ENCODE data around the gene VEGFA. TPM values are rescaled to one million over a fixed set of nuclear protein-coding genes. Genes with fewer than 3 reads are reported as not detected.

The VEGFA gene
- total RNA-seq, 1 donor from 2014 or later: 19.8 TPM

Other genes starting within 250 kb of the VEGFA start
- gene XPO5, start 194.2 kb upstream of the VEGFA start, total RNA-seq: 32.8 and 46.7 TPM in 2 replicates
- 26.4 and 31.2 TPM in 2 replicates for gene POLH, start 194.0 kb upstream of the VEGFA start, total RNA-seq
- 38.5 and 40.5 TPM in 2 replicates for gene GTPBP2, start 140.9 kb upstream of the VEGFA start, total RNA-seq
- 19.3 and 25.0 TPM in 2 replicates for gene MAD2L1BP, start 134.4 kb upstream of the VEGFA start, total RNA-seq
- gene RSPH9, start 125.2 kb upstream of the VEGFA start, total RNA-seq: 0.32 and 0.40 TPM in 2 replicates
- 44.4 and 55.3 TPM in 2 replicates for gene MRPS18A, start 82.4 kb upstream of the VEGFA start, total RNA-seq

All from pulmonary artery endothelial cell (primary cell).